Large intestine (tissue), 3 donors: ENCODE data around the gene ZNF862. TPM values are rescaled to one million over a fixed set of nuclear protein-coding genes. Genes with fewer than 3 reads are reported as not detected.

Source experiments
- DNase-seq, 2 donors: peaks; one replicate each; pipeline versions ENCODE4 v3.0.0 to v3.0.0-alpha.2; 2013
- H3K27ac ChIP-seq: one replicate; pipeline ENCODE4 v1.5.1; 2013; ENCODE audit warnings: low read length
- H3K27me3 ChIP-seq: 2 replicates; pipeline ENCODE4 v1.6.1; 2013; ENCODE audit warnings: low read length; ENCODE audit not compliant: control insufficient read depth, insufficient read depth
- H3K36me3 ChIP-seq: 2 replicates; pipeline ENCODE4 v1.6.1; 2013; ENCODE audit warnings: low read length; ENCODE audit not compliant: control insufficient read depth, insufficient read depth
- H3K4me1 ChIP-seq: one replicate; pipeline ENCODE4 v1.6.1; 2013; ENCODE audit warnings: low read length; ENCODE audit not compliant: control insufficient read depth, insufficient read depth
- H3K4me3 ChIP-seq: one replicate; pipeline ENCODE4 v1.5.1; 2013; ENCODE audit warnings: low read length
- H3K9me3 ChIP-seq: one replicate; pipeline ENCODE4 v1.6.1; 2013; ENCODE audit warnings: mild to moderate bottlenecking, low read depth, low read length, moderate library complexity; ENCODE audit not compliant: control insufficient read depth
- WGBS: methylation state at CpG from one replicate; pipeline ENCODE4 v1.1.5; 2013; ENCODE audit warnings: low lambda C conversion rate; ENCODE audit not compliant: insufficient coverage; 5-methylcytosine and 5-hydroxymethylcytosine counted together
- polyA plus RNA-seq: library from polyadenylated mRNA; unstranded; fragments of 120-200 nt; gene quantifications from one replicate; pipeline ENCODE4 v1.2.1, GENCODE V29; 2013

Gene ZNF862
- polyA plus RNA-seq, 1 donor, result 13.9 TPM

GRCh38 chr7:149855361-149856305 is 17.5 kb downstream of the ZNF862 start:
- Histone ChIP-seq H3K27ac (no peak overlapping the region), H3K4me1 (peaks cover 9% of the 10 kb centered on the region), H3K9me3 (no peaks in the 10 kb centered on the region), H3K27me3 (no peaks in the 10 kb centered on the region), H3K4me3 (no peak overlapping the region), H3K36me3 (peaks cover 21% of the 10 kb centered on the region)
- no peak for DNase-seq
- WGBS, result 82% methylated on average over 2 of the region's 16 CpGs

- no peaks in the 10 kb centered on the region for H3K9me3 ChIP-seq
- no peak overlapping the region for H3K4me3 ChIP-seq
- peaks cover 31% of the 10 kb centered on the region for H3K36me3 ChIP-seq
- WGBS, result 100% methylated on average over 1 of the region's 8 CpGs
- no peak for DNase-seq
- H3K27me3 ChIP-seq, result no peaks in the 10 kb centered on the region
- peaks cover 9% of the 10 kb centered on the region for H3K4me1 ChIP-seq
- no peak overlapping the region for H3K27ac ChIP-seq
These were observed 18.4 kb downstream of the ZNF862 start for GRCh38 chr7:149856583-149856982.

- WGBS, result no CpG with 5 or more reads among the region's 6 CpGs
These were observed 21.2 kb downstream of the ZNF862 start for GRCh38 chr7:149859369-149859768.

GRCh38 chr7:149859876-149860275 is 21.7 kb downstream of the ZNF862 start:
- WGBS, result 100% methylated on average over 1 of the region's 4 CpGs
- no peak overlapping the region for H3K27ac ChIP-seq
- H3K9me3 ChIP-seq, result no peaks in the 10 kb centered on the region

More at GRCh38 chr7:149859369-149859768, 21.2 kb downstream of the ZNF862 start:
- H3K9me3 ChIP-seq, result no peaks in the 10 kb centered on the region
- H3K4me3 ChIP-seq, result no peak overlapping the region
- no peak for DNase-seq
- H3K36me3 ChIP-seq, result peaks cover 50% of the 10 kb centered on the region
- H3K27me3 ChIP-seq, result no peaks in the 10 kb centered on the region
- H3K27ac ChIP-seq, result no peak overlapping the region
- peaks cover 7% of the 10 kb centered on the region for H3K4me1 ChIP-seq

GRCh38 chr7:149860821-149861727 is 22.9 kb downstream of the ZNF862 start:
- peaks cover 64% of the 10 kb centered on the region for H3K36me3 ChIP-seq
- no peak for DNase-seq

More at GRCh38 chr7:149859876-149860275, 21.7 kb downstream of the ZNF862 start:
- Histone ChIP-seq H3K4me1 (peaks cover 2% of the 10 kb centered on the region), H3K27me3 (no peaks in the 10 kb centered on the region), H3K4me3 (no peak overlapping the region), H3K36me3 (peaks cover 55% of the 10 kb centered on the region)
- DNase-seq, result no peak

GRCh38 chr7:149861728-149862045 is 23.5 kb downstream of the ZNF862 start:
- peaks cover 64% of the 10 kb centered on the region for H3K36me3 ChIP-seq
- H3K4me1 ChIP-seq, result no peaks in the 10 kb centered on the region
- WGBS, result no CpG with 5 or more reads among the region's 16 CpGs

More at GRCh38 chr7:149860821-149861727, 22.9 kb downstream of the ZNF862 start:
- no peaks in the 10 kb centered on the region for H3K27me3 ChIP-seq
- whole genome bisulfite sequencing, result no CpG with 5 or more reads among the region's 45 CpGs
- H3K4me3 ChIP-seq, result no peak overlapping the region
- no peak overlapping the region for H3K27ac ChIP-seq
- no peaks in the 10 kb centered on the region for H3K4me1 ChIP-seq
- H3K9me3 ChIP-seq, result no peaks in the 10 kb centered on the region

GRCh38 chr7:149862156-149862555 is 24.0 kb downstream of the ZNF862 start:
- Histone ChIP-seq H3K4me1 (no peaks in the 10 kb centered on the region), H3K36me3 (peaks cover 64% of the 10 kb centered on the region), H3K4me3 (no peak overlapping the region), H3K27me3 (no peaks in the 10 kb centered on the region), H3K9me3 (no peaks in the 10 kb centered on the region), H3K27ac (no peak overlapping the region)
- no peak for DNase-seq
- no CpG with 5 or more reads among the region's 18 CpGs for WGBS

More at GRCh38 chr7:149861728-149862045, 23.5 kb downstream of the ZNF862 start:
- Histone ChIP-seq H3K9me3 (no peaks in the 10 kb centered on the region), H3K4me3 (no peak overlapping the region), H3K27me3 (no peaks in the 10 kb centered on the region), H3K27ac (no peak overlapping the region)
- DNase-seq, result no peak

- Histone ChIP-seq H3K27ac (no peak overlapping the region), H3K9me3 (no peaks in the 10 kb centered on the region), H3K4me3 (no peak overlapping the region), H3K36me3 (peaks cover 62% of the 10 kb centered on the region), H3K27me3 (no peaks in the 10 kb centered on the region), H3K4me1 (no peaks in the 10 kb centered on the region)
- DNase-seq, result no peak
- WGBS, result no CpG with 5 or more reads among the region's 4 CpGs
These were observed 25.3 kb downstream of the ZNF862 start for GRCh38 chr7:149863500-149863899.

GRCh38 chr7:149864023-149864422 is 25.8 kb downstream of the ZNF862 start:
- Histone ChIP-seq H3K4me3 (no peak overlapping the region), H3K9me3 (no peaks in the 10 kb centered on the region), H3K27me3 (no peaks in the 10 kb centered on the region), H3K4me1 (no peaks in the 10 kb centered on the region), H3K27ac (no peak overlapping the region), H3K36me3 (peaks cover 62% of the 10 kb centered on the region)
- no CpG with 5 or more reads among the region's 8 CpGs for WGBS
- DNase-seq, result no peak

GRCh38 chr7:149864751-149865150 is 26.6 kb downstream of the ZNF862 start:
- peaks cover 55% of the 10 kb centered on the region for H3K36me3 ChIP-seq
- H3K27ac ChIP-seq, result no peak overlapping the region
- no CpG with 5 or more reads among the region's 12 CpGs for WGBS

More at GRCh38 chr7:149864751-149865150, 26.6 kb downstream of the ZNF862 start:
- H3K4me3 ChIP-seq, result no peak overlapping the region
- no peaks in the 10 kb centered on the region for H3K4me1 ChIP-seq
- H3K27me3 ChIP-seq, result no peaks in the 10 kb centered on the region
- DNase-seq, result no peak
- no peaks in the 10 kb centered on the region for H3K9me3 ChIP-seq
